ENCODE measurements around the gene CHI3L2.

Gene CHI3L2
- total RNA-seq: 5.8 to 21.3 reads per million in 2 donors

DNA sequence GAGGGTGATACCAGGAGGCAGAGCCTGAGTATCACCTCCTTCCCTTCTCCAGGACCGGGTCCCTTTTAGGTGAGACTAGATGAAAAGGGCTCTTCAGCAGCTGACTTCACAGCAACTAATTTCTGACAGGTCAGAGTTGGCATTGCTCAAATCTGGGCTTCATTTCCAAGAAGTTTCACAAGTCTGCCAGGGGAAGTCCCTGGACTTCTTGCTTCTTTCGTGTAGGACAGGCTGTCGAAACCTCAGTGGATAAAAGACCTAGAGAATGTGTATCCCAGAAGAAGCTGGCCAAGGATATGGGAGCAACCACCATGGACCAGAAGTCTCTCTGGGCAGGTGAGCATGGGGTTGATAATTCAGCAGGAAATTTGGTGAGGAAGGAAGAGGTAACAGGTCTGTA lies at the start of gene CHI3L2:
Gene CHI3L2 (plus strand): TSS at position 280 of the 400 bp plus-strand sequence. CDS start 17 bp downstream, at position 297.
- no peak for DNase-seq

- DNase-seq: no peak
Measured at GRCh38 chr1:111179968-111180533, 47.5 kb upstream of the CHI3L2 start.

DNA sequence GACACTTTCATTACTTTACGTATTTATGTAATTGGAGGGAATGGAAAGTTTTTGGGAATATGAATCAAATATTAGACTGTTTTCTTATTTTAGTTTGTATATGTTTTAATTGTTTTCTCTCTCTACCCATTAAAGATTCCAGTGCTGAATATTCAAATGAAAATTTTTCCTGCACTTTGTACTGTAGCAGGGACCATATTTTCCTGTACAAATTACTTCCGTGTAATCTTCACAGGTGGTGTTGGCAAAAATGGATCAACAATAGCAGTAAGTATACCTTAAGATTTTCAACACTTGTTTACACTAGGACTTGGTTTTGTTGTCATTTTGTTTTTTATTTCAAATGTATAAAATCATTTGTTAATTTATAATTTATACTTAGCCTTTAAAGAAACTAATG lies 45.5 kb upstream of the CHI3L2 start:
- no peak for DNase-seq

DNA sequence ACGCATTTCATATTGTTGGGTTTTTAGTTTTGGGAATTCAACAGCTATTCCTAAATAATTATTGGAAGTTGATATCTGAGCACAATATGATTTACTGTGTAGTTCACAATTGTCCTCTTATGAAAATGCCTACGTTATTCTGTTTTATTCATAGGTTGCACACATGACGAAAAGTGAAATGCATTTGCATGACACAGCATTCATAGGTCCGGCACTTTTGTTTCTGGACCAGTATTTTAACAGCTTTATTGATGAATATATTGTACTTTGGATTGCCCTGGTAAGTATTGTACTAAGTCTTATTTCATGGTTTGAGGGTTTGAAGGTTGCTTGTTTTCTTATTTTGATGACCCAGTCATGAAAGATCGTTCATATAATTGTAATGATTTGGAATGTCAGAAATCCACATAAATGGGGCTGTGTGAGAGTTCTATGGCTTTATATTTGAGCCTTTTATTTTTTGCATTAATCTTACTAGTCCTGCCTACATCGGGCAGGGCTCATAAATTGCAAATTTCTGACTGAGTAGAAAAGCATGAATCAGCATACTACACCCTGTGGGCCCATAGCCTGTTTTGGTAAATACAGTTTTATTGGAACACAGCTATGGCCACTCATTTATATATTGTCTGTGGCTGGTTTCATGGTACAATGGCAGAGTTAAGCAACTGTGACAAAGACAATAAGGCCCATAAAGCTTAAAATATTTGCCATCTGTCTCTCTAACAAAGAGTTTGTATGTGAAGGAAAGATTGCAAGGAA lies 44.0 kb upstream of the CHI3L2 start:
- no peak for DNase-seq

GRCh38 chr1:111184663-111185062 lies 42.9 kb upstream of the CHI3L2 start:
- DNase-seq: no peak

DNA sequence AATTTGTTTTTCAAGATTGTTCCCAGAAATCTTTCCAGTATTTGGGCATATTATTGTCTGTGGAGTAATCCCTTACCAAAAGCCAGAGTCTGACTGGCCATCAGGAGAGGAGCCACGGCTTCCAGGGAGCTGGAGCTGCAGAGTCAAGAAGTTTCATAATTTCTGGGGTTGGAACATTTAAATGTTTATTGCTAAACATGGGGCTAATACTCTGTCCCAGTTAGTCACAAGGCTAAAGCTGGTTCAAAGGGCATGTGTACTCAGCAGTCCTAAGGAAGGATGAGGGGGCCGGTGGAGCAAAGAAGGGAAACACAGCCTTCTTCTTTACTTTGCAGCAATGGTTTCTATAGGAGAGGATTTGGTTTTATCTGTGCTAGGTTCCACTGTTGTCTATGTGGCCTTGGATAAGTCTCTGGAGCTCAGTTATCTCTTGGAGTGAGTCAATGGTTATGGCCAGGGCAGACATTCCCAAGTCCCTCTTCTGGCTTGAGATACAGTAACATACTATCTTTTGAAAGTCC lies 36.5 kb upstream of the CHI3L2 start:
- DNase-seq: no peak

DNA sequence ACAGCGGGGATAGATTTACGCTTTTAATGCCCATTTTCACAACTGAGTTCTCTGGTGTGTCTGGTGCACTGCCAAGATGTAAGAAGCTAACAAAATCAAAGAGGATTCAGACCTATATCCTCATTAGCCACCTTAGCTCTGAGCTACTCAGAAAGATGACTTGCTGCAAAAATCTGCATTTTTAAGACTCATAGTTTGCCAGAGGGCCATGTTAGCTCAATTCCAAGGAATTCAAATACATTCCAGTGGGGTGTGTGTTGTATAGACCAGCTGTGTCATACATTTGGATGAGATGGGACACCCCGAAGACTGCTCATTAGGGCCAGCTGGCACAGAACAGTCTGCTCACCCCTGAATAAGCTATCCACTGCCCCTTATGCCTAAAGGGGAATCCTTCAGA lies 36.0 kb upstream of the CHI3L2 start:
- no peak for DNase-seq

DNA sequence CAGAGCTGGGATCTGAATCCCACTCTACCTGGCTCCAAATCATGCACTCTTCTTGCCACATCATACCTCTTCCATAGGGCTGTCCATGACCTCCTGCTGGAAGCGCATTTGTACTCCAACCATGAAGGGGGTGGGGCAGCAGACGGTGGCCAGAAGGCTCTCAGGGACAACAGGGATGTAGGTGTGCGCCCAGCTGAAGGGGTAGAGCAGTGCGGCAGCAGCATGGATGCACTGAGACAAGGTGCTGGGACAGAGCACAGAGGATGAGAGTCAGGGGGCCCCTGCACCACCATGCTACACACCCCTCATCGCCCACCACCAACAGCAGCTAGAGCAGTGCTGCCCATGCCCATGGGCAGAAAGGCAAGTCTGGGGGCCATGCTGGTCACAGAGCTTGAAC lies 35.4 kb upstream of the CHI3L2 start:
- no peak for DNase-seq

GRCh38 chr1:111192658-111193519 lies 34.6 kb upstream of the CHI3L2 start:
- no peak for DNase-seq

DNA sequence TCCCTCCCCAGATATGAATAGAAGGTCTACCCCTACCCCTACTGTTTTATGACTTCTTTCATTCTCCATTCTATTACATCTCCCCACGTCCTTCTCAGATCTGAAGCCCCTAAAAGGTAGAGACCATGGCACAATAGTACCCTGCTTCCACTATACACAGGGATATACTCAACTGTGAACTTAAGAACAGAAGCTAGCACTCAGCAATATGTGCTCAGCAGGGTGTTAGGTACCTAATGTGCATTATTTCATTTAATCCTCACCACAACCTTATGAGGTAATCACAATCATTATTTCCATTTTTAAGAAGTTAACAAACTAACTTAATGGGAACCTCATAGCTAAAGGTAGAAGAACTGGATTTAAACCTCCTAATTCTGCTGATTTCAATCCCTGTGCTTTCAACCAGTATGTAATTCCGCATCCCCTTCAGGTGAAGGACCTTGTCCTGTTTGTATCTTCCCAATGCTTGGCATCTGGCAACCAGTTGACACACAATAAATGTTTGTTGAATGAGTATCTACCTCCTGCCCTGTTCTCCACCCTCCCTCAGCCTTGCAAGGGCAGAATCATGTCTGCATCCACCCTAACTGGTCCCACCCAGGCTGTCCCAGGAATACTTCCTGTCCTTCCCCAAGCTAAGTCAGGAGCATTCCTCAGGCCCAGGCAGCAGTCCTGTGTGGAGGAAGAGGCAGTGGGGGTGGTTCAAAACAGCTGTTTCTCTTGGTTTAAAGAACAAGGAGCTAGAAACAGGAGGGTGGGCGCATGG lies 33.6 kb upstream of the CHI3L2 start:
- no peak for DNase-seq

- DNase-seq: no peak
Measured at GRCh38 chr1:111195002-111195684, 32.4 kb upstream of the CHI3L2 start.

DNA sequence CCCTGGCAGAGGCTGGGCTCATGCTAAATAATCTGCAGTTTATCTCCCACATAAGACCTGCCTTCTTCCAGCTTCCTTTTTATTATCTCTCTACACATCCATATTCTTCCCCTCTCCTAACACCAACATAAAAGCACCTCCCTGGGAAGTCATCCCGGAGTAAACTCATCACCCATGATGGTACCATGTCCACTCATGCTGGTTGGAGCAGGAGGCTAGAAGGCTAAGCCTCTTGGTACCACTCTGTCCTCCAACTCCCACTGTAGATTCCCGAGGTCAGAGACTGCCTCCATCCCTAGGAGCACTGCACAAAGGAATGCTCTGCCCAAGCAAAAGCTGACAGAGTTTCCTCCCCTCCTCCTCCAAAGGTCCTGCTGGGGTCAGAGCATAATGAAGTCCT lies 31.3 kb upstream of the CHI3L2 start:
- DNase-seq: no peak

- no peak for DNase-seq
Measured at GRCh38 chr1:111197598-111198284, 29.8 kb upstream of the CHI3L2 start.

GRCh38 chr1:111198836-111199235 lies 28.7 kb upstream of the CHI3L2 start:
- no peak for DNase-seq

DNA sequence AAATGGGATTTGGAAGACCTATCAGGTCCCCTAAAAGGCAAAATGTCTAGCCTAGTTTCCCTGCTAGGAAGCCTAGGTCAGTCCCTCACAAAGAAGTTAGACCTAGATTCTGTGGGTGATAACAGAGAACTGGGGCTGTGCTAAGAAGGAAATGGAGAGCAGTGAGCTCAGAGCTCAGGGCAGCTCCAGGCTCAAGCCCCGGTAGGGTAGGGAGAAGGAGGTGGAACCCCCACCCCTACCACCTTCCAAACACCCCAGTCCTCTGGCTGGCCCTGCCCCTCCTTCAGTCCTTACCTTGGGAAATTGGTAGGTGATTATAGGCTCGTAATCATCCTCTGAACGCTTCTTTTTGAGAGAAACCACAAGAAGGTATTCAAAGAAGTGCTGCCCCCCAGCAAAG lies 28.2 kb upstream of the CHI3L2 start:
- DNase-seq: no peak

- no peak for DNase-seq
Measured at GRCh38 chr1:111199881-111200801, 27.4 kb upstream of the CHI3L2 start, which contains the start of gene DENND2D. Gene DENND2D, minus strand, starts transcription at chr1:111200646. Its CDS starts 187 bp downstream, at chr1:111200459.

DNA sequence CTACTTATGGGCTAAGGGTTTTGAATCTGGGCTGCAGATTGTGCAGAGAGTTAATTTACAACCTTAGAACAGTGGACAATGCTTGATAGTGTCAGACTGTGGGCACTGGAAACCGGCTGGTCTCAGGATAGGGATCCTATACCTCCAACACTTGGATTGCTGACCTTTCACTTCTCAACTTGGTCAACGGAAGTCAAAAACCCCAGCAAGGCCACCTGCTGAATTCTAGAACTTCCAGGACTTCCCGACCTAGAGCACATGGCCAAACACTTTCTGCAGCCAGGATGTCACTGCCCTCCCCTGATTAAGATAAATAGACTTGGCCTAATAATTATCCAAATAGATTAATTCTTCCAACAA lies 26.7 kb upstream of the CHI3L2 start:
- DNase-seq: no peak

GRCh38 chr1:111201275-111202090 lies 26.0 kb upstream of the CHI3L2 start:
- no peak for DNase-seq

GRCh38 chr1:111202366-111202706 lies 25.2 kb upstream of the CHI3L2 start:
- DNase-seq: no peak
